ENCODE data around the gene SBNO2.

The SBNO2 gene

DNA sequence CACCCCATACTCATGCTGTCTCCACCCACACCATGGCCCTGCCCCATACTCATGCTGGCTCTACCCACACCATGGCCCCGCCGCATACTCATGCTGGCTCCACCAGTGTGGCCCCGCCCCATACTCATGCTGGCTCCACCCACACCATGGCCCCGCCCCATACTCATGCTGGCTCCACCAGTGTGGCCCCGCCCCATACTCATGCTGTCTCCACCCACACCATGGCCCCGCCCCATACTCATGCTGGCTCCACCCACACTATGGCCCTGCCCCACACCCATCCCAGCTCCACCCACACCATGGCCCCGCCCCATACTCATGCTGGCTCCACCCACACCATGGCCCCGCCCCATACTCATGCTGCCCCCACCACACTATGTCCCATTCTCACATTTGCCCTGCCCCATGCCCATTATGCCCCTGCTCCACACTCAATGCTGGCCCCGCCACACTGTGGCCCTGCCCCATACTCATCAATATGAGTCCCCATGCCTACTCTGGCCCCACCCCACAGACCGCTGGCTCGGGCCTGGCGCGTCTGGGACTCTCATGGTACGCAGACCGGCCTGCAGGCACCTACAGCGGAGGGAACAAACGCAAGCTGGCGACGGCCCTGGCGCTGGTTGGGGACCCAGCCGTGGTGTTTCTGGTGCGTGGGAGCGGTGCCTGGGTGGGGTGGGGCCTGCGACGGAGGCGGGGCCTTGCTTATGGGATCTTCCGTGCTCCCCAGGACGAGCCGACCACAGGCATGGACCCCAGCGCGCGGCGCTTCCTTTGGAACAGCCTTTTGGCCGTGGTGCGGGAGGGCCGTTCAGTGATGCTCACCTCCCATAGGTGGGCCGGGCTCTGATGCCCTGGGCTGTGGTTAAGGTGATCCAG is 110.8 kb downstream of the SBNO2 start:
- TF ChIP-seq TAF1 (IDR thresholded peaks at IDR 0.05; ENCODE audit: borderline replicate concordance, insufficient read depth, low read length) = no peak
- TF ChIP-seq, protein P1, sequence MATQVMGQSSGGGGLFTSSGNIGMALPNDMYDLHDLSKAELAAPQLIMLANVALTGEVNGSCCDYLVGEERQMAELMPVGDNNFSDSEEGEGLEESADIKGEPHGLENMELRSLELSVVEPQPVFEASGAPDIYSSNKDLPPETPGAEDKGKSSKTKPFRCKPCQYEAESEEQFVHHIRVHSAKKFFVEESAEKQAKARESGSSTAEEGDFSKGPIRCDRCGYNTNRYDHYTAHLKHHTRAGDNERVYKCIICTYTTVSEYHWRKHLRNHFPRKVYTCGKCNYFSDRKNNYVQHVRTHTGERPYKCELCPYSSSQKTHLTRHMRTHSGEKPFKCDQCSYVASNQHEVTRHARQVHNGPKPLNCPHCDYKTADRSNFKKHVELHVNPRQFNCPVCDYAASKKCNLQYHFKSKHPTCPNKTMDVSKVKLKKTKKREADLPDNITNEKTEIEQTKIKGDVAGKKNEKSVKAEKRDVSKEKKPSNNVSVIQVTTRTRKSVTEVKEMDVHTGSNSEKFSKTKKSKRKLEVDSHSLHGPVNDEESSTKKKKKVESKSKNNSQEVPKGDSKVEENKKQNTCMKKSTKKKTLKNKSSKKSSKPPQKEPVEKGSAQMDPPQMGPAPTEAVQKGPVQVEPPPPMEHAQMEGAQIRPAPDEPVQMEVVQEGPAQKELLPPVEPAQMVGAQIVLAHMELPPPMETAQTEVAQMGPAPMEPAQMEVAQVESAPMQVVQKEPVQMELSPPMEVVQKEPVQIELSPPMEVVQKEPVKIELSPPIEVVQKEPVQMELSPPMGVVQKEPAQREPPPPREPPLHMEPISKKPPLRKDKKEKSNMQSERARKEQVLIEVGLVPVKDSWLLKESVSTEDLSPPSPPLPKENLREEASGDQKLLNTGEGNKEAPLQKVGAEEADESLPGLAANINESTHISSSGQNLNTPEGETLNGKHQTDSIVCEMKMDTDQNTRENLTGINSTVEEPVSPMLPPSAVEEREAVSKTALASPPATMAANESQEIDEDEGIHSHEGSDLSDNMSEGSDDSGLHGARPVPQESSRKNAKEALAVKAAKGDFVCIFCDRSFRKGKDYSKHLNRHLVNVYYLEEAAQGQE (IDR thresholded peaks at IDR 0.05; ENCODE audit: insufficient read depth in 1 of 2, low read depth in 2 of 2, low read length in 2 of 2) = no peak
- TF ChIP-seq FOXP2 (optimal IDR thresholded peaks at IDR 0.05; ENCODE audit: borderline replicate concordance, extremely low read depth, extremely low read length, insufficient read depth) = no peak
- no peak for TF ChIP-seq POLR2AphosphoS5 (IDR thresholded peaks at IDR 0.05; ENCODE audit: low read depth, low read length)
- no peak for TF ChIP-seq SIN3A (IDR thresholded peaks at IDR 0.05; ENCODE audit: borderline replicate concordance, insufficient read depth, low read length)

DNA sequence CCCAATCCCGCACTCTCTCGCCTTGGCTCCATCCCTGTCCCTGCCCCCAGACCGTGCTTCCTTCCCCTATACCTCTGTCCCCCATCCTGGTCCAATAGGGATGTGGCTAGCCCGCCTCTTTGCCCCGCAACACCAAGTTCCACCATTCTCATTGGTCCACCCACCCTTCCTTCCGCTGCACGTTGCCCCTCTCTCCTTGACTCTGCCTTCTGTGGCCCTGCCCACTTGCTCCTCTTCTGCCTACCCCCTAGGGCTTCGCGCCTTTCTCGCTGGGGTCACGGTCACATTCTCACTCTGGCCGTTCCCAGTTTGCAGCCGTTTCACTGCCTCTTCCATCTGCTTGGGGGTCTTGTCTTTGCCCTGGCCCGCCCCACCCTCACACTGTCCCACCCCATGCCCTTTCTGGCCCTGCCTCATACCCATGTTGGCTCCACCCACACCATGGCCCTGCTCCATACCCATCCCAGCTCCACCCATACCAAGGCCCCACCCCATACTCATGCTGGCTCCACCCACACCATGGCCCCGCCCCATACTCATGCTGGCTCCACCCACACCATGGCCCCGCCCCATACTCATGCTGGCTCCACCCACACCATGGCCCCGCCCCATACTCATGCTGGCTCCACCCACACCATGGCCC is 111.6 kb downstream of the SBNO2 start:
- TF ChIP-seq SIN3A (IDR thresholded peaks at IDR 0.05; ENCODE audit: borderline replicate concordance, insufficient read depth, low read length) (no peak), FOXP2 (optimal IDR thresholded peaks at IDR 0.05; ENCODE audit: borderline replicate concordance, extremely low read depth, extremely low read length, insufficient read depth) (no peak), TAF1 (IDR thresholded peaks at IDR 0.05; ENCODE audit: borderline replicate concordance, insufficient read depth, low read length) (no peak), POLR2AphosphoS5 (IDR thresholded peaks at IDR 0.05; ENCODE audit: low read depth, low read length) (no peak)
- TF ChIP-seq, protein P1 (IDR thresholded peaks at IDR 0.05; ENCODE audit: insufficient read depth in 1 of 2, low read depth in 2 of 2, low read length in 2 of 2) = no peak

DNA sequence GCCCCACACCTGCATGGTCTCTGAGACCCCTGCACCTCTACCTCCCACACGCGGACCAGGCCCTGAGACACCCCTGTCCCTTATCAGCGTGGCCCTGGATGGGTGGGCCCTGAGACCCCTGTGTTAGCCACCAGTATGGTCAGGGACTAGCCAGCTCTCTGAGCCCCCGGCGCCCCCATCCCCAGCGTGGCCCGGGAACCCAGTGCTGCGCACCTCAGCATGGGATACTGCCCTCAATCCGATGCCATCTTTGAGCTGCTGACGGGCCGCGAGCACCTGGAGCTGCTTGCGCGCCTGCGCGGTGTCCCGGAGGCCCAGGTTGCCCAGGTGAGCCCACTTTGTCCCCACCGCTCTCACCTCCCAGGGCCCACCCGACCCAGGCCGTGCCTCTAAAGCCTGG is 112.1 kb downstream of the SBNO2 start:
- no peak for TF ChIP-seq TAF1 (IDR thresholded peaks at IDR 0.05; ENCODE audit: borderline replicate concordance, insufficient read depth, low read length)
- no peak for TF ChIP-seq FOXP2 (optimal IDR thresholded peaks at IDR 0.05; ENCODE audit: borderline replicate concordance, extremely low read depth, extremely low read length, insufficient read depth)
- no peak for TF ChIP-seq SIN3A (IDR thresholded peaks at IDR 0.05; ENCODE audit: borderline replicate concordance, insufficient read depth, low read length)
- TF ChIP-seq, protein P1 (IDR thresholded peaks at IDR 0.05; ENCODE audit: insufficient read depth in 1 of 2, low read depth in 2 of 2, low read length in 2 of 2) = no peak
- TF ChIP-seq POLR2AphosphoS5 (IDR thresholded peaks at IDR 0.05; ENCODE audit: low read depth, low read length) = no peak

DNA sequence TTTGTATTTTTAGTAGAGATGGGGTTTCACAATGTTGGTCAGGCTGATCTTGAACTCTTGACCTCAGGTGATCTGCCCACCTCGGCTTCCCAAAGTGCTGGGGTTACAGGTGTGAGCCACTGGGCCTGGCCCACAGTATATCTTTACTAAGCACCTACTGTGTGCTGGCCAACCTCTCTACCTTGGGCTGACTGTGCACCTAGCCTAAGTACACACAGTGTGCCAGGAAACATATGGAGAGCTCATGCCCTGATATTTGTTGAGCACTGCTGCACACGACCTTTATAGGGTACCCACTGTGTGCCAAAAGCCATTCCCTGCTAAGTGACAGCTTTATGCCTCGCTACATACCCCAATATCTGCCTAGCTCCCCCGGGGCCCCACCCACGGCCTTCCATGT is 113.4 kb downstream of the SBNO2 start:
- TF ChIP-seq, protein P1 (IDR thresholded peaks at IDR 0.05; ENCODE audit: insufficient read depth in 1 of 2, low read depth in 2 of 2, low read length in 2 of 2) = no peak
- TF ChIP-seq TAF1 (IDR thresholded peaks at IDR 0.05; ENCODE audit: borderline replicate concordance, insufficient read depth, low read length) = no peak
- TF ChIP-seq SIN3A (IDR thresholded peaks at IDR 0.05; ENCODE audit: borderline replicate concordance, insufficient read depth, low read length) = no peak
- TF ChIP-seq FOXP2 (optimal IDR thresholded peaks at IDR 0.05; ENCODE audit: borderline replicate concordance, extremely low read depth, extremely low read length, insufficient read depth) = no peak
- TF ChIP-seq POLR2AphosphoS5 (IDR thresholded peaks at IDR 0.05; ENCODE audit: low read depth, low read length) = no peak
